Retinal pigment epithelial cell (primary cell): ENCODE measurements around the gene UBL7.

Experiments
- DNase-seq: peaks from one replicate; pipeline ENCODE4 v3.0.0-alpha.2; 2010; ENCODE audit warnings: low read depth
- H3K4me3 ChIP-seq: 2 replicates; pipeline ENCODE4 v1.5.1; 2011; ENCODE audit warnings: mild to moderate bottlenecking, low read length, control low read depth, moderate library complexity
- CTCF ChIP-seq: conservative IDR thresholded peaks from 2 replicates; pipeline ENCODE4 v1.5.1; 2011; ENCODE audit warnings: low read depth, low read length, control low read depth, inconsistent platforms

Gene UBL7

GRCh38 chr15:74403588-74403919 is 57.4 kb downstream of the UBL7 start:
- DNase-seq: no peak
- H3K4me3 ChIP-seq: no peak overlapping the region
- no peak for TF ChIP-seq CTCF

GRCh38 chr15:74402873-74403587 is 57.9 kb downstream of the UBL7 start:
- H3K4me3 ChIP-seq: no peak overlapping the region
- no peak for DNase-seq
- TF ChIP-seq CTCF: no peak

GRCh38 chr15:74402337-74402841 is 58.6 kb downstream of the UBL7 start:
- TF ChIP-seq CTCF: no peak
- no peak overlapping the region for H3K4me3 ChIP-seq
- no peak for DNase-seq

- no peak overlapping the region for H3K4me3 ChIP-seq
- no peak for DNase-seq
- no peak for TF ChIP-seq CTCF
Measured at GRCh38 chr15:74400915-74401757, 59.8 kb downstream of the UBL7 start.

GRCh38 chr15:74400313-74400860 is 60.6 kb downstream of the UBL7 start:
- H3K4me3 ChIP-seq: no peak overlapping the region
- no peak for DNase-seq
- no peak for TF ChIP-seq CTCF

GRCh38 chr15:74399511-74400312 is 61.2 kb downstream of the UBL7 start:
- H3K4me3 ChIP-seq: no peak overlapping the region
- DNase-seq: no peak
- TF ChIP-seq CTCF: no peak
